NCI-H1694 treated with DMSO at 0.1 percent for 48 hours (cell line): ENCODE data around the gene ZNF746.
"Not testable (repeated sequence)": the region's sequence is repeated elsewhere in the genome, so short reads cannot be mapped to it uniquely, and the experiment has no call there.

Source experiments
- DNase-seq: peaks from one replicate; lab custom pipeline; 2025; lab: John Stamatoyannopoulos, UW

The ZNF746 gene

GRCh38 chr7:149459540-149460452 is 37.8 kb downstream of the ZNF746 start:
- DNase-seq, result no peak

GRCh38 chr7:149459201-149459539 is 38.4 kb downstream of the ZNF746 start:
- no peak for DNase-seq

- no peak for DNase-seq
These were observed 39.4 kb downstream of the ZNF746 start for GRCh38 chr7:149458235-149458634.

GRCh38 chr7:149457766-149458165 is 39.8 kb downstream of the ZNF746 start:
- DNase-seq, result no peak

- DNase-seq, result no peak
These were observed 40.8 kb downstream of the ZNF746 start for GRCh38 chr7:149456506-149457421.

- DNase-seq, result no peak
These were observed 42.2 kb downstream of the ZNF746 start for GRCh38 chr7:149455175-149455950.

- DNase-seq, result no peak
These were observed 42.9 kb downstream of the ZNF746 start for GRCh38 chr7:149454750-149455149.

GRCh38 chr7:149454006-149454405 is 43.6 kb downstream of the ZNF746 start:
- DNase-seq, result no peak

GRCh38 chr7:149450821-149451220 is 46.8 kb downstream of the ZNF746 start:
- DNase-seq, result no peak

GRCh38 chr7:149449897-149450296 is 47.7 kb downstream of the ZNF746 start:
- no peak for DNase-seq

- no peak for DNase-seq
These were observed 48.6 kb downstream of the ZNF746 start for GRCh38 chr7:149448961-149449360.

- DNase-seq, result not testable (repeated sequence)
These were observed 51.6 kb downstream of the ZNF746 start for GRCh38 chr7:149446026-149446425.

GRCh38 chr7:149444287-149444686 is 53.3 kb downstream of the ZNF746 start:
- no peak for DNase-seq

- DNase-seq, result no peak
These were observed 54.1 kb downstream of the ZNF746 start for GRCh38 chr7:149443523-149443922.

GRCh38 chr7:149442924-149443323 is 54.7 kb downstream of the ZNF746 start:
- no peak for DNase-seq

GRCh38 chr7:149440222-149440621 is 57.4 kb downstream of the ZNF746 start:
- no peak for DNase-seq

GRCh38 chr7:149436358-149436757 is 61.3 kb downstream of the ZNF746 start:
- DNase-seq, result no peak

GRCh38 chr7:149433124-149433523 is 64.5 kb downstream of the ZNF746 start:
- DNase-seq, result no peak

GRCh38 chr7:149432121-149432691 is 65.4 kb downstream of the ZNF746 start:
- no peak for DNase-seq

GRCh38 chr7:149431486-149432120 is 66.0 kb downstream of the ZNF746 start:
- DNase-seq, result no peak

GRCh38 chr7:149430192-149430591 is 67.4 kb downstream of the ZNF746 start:
- DNase-seq, result no peak
